HepG2 (cell line): Measurements from ENCODE around the gene WDR87. TPM values are rescaled to one million over a fixed set of nuclear protein-coding genes. Genes with fewer than 3 reads are reported as not detected.
A peak's percentile ranks its signal among the peaks of the same experiment; 100 is the strongest.

ENCODE experiments used
- ARNT ChIP-seq: fragments of 450-650 bp; IDR thresholded peaks from 2 replicates; pipeline ENCODE4 v1.6.1; 2017
- CBFB ChIP-seq: sonication (generic); formaldehyde crosslinking; IDR thresholded peaks from 2 replicates; pipeline ENCODE4 v1.4.0; 2020; ENCODE audit warnings: missing genetic modification reagents
- HMG20B ChIP-seq: conservative IDR thresholded peaks from 2 replicates; pipeline ENCODE4 v1.6.1; 2016; ENCODE audit warnings: missing genetic modification reagents, missing compliant biosample characterization
- HNF4A ChIP-seq: sonication (generic); formaldehyde crosslinking; IDR thresholded peaks from 2 replicates; pipeline ENCODE4 v1.4.0; 2020; ENCODE audit warnings: missing genetic modification reagents
- MYC ChIP-seq: sonication (generic); formaldehyde crosslinking; IDR thresholded peaks from 2 replicates; pipeline ENCODE4 v1.9.0; 2021; ENCODE audit warnings: missing genetic modification reagents, borderline replicate concordance
- NFE2L2 ChIP-seq: fragments of 150-350 bp; IDR thresholded peaks from 2 replicates; pipeline ENCODE4 v1.6.1; 2014; ENCODE audit warnings: low read length
- SATB2 ChIP-seq: sonication (generic); formaldehyde crosslinking; IDR thresholded peaks from 2 replicates; pipeline ENCODE4 v1.5.0; 2020; ENCODE audit warnings: missing genetic modification reagents
- SCMH1 ChIP-seq: sonication (generic); formaldehyde crosslinking; IDR thresholded peaks from 2 replicates; pipeline ENCODE4 v1.9.0; 2021; ENCODE audit warnings: missing genetic modification reagents, mild to moderate bottlenecking, borderline replicate concordance
- SOX6 ChIP-seq, 2 experiments: fragments of 450-650 bp in 1 of 2; sonication (generic) in 1 of 2; formaldehyde crosslinking in 1 of 2; IDR thresholded peaks; 2 replicates each; pipeline versions ENCODE4 v1.4.0 to v1.6.1; 2017 to 2020; ENCODE audit warnings: antibody characterized with exemption in 1 of 2, mild to moderate bottlenecking in 1 of 2, missing genetic modification reagents in 1 of 2
- SP5 ChIP-seq: IDR thresholded peaks from 2 replicates; pipeline ENCODE4 v1.6.1; 2016; ENCODE audit warnings: low read depth, borderline replicate concordance
- SPEN ChIP-seq: sonication (generic); formaldehyde crosslinking; IDR thresholded peaks from 2 replicates; pipeline ENCODE4 v1.5.1; 2020; ENCODE audit warnings: low read depth, mild to moderate bottlenecking, missing genetic modification reagents
- ZFP90 ChIP-seq: sonication (generic); formaldehyde crosslinking; IDR thresholded peaks from 2 replicates; pipeline ENCODE4 v1.8.0; 2022; ENCODE audit warnings: missing genetic modification reagents, mild to moderate bottlenecking, inconsistent platforms, borderline replicate concordance
- ZFY ChIP-seq: sonication (generic); formaldehyde crosslinking; IDR thresholded peaks from 2 replicates; pipeline ENCODE4 v1.4.0; 2020; ENCODE audit warnings: missing genetic modification reagents
- ZNF24 ChIP-seq: fragments of 450-650 bp; IDR thresholded peaks from 2 replicates; pipeline ENCODE4 v1.6.1; 2017; ENCODE audit warnings: antibody characterized with exemption, mild to moderate bottlenecking
- ZNF331 ChIP-seq: sonication (generic); formaldehyde crosslinking; IDR thresholded peaks from 2 replicates; pipeline ENCODE4 v1.4.0; 2020; ENCODE audit warnings: missing genetic modification reagents
- ZNF761 ChIP-seq: sonication (generic); formaldehyde crosslinking; conservative IDR thresholded peaks from 2 replicates; pipeline ENCODE4 v1.4.0; 2020; ENCODE audit warnings: mild to moderate bottlenecking, missing genetic modification reagents
- ZNF781 ChIP-seq: sonication (generic); formaldehyde crosslinking; IDR thresholded peaks from 2 replicates; pipeline ENCODE4 v1.5.1; 2020; ENCODE audit warnings: borderline replicate concordance, mild to moderate bottlenecking, missing genetic modification reagents; ENCODE audit errors: not compliant biosample characterization
- ZNF891 ChIP-seq: sonication (generic); formaldehyde crosslinking; IDR thresholded peaks from 2 replicates; pipeline ENCODE4 v1.5.0; 2020; ENCODE audit warnings: mild to moderate bottlenecking, missing genetic modification reagents
- polyA plus RNA-seq, 8 experiments: library from polyadenylated mRNA; depleted of rRNA in 3 of 8; stranded (reverse) in 7 of 8; unstranded in 1 of 8; fragments of >200 nt; fragmentation: Illumina TruSeq in 4 of 8; extraction: Trizol in 4 of 8; gene quantifications; 2 replicates each; pipeline versions ENCODE4 v1.2.1 to v1.2.3, GENCODE V29; 2011 to 2016; ENCODE audit warnings: low read depth in 4 of 8, missing spikeins in 1 of 8, mixed read lengths in 1 of 8; ENCODE audit not compliant: insufficient read depth in 1 of 8
- total RNA-seq, 5 experiments: library from RNA; depleted of rRNA; stranded (reverse); fragments of >200 nt; fragmentation: Illumina TruSeq; extraction: Trizol; gene quantifications; 2 replicates each; pipeline ENCODE4 v1.2.3, GENCODE V29; 2016; ENCODE audit warnings: low read depth in 1 of 5
- TF ChIP-seq, protein P1 (sequence below): IDR thresholded peaks from 2 replicates; pipeline ENCODE4 v1.6.1; 2016; ENCODE audit warnings: low read depth, borderline replicate concordance
- TF ChIP-seq, protein P2 (sequence below): sonication (generic); formaldehyde crosslinking; conservative IDR thresholded peaks from 2 replicates; pipeline ENCODE4 v1.8.0; 2022; ENCODE audit warnings: low read depth, missing genetic modification reagents
- TF ChIP-seq, protein P3 (sequence below): sonication (generic); formaldehyde crosslinking; conservative IDR thresholded peaks from 2 replicates; pipeline ENCODE4 v1.4.0; 2020; ENCODE audit warnings: missing genetic modification reagents
- TF ChIP-seq, protein P4 (sequence below): sonication (generic); formaldehyde crosslinking; IDR thresholded peaks from 2 replicates; pipeline ENCODE4 v1.4.0; 2020; ENCODE audit warnings: missing genetic modification reagents
- TF ChIP-seq, protein P5 (sequence below): sonication (generic); formaldehyde crosslinking; IDR thresholded peaks from 2 replicates; pipeline ENCODE4 v1.8.1; 2023; ENCODE audit warnings: mild to moderate bottlenecking, inconsistent platforms, moderate library complexity, missing genetic modification reagents, borderline replicate concordance

Gene WDR87
- total and polyA plus RNA-seq, 2 of the 13 experiments (the other 11 are each of a cell fraction or from before 2014, with no cell fraction given) = not detected

DNA sequence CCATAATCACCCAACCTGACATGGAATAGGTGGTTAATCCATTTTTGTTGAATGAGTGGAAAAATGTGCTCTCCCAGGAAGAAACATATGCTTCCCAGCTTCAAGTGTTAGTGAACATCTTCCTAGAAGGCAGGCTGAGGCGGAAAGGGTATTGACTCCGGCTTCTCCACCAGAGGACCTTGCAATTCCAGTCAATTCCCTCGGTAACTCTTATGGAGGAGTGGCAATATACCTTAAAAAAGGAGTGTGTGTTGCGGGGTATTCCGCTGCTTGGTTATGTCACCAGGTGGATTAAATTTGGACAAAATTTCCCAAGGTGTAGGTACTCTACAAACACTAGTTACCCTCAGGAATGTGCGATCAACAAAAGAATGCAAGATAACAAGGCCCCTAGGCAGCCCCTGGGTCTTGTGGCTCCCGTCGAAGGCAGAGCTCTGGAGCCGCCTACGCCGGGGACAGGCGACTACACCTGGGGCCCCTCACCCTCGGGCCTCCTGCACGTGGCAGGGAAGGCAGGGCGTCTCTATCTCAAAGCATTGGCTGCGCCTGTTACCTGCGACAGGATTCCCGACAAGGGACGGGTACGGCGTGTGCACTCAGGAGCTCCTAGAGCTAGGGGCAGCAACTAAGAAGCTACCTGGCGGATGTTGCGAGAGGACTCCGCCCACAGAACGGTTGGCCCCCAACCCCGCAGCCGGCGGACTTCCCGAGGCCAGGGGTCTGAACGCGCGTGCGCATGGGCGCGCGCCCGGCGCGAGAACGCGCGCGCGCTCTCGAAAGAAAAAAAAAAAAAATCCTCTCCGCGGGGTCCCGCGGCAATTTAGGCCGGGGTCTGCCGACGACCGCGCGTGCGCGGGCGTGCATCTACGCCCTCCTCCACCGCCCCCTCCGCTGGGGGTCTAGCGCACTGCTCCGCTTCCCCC, at the start of gene WDR87 (continued):
- TF ChIP-seq SOX6 (IDR thresholded peaks at IDR 0.05) (no peak), SOX6 (CRISPR knock-in tag; IDR thresholded peaks at IDR 0.05) (peak; percentile 26; the same call in 1 of the 2 replicates), ZFP90 (no peak; the same call in 1 of the 2 replicates), HNF4A (no peak; the same call in 1 of the 2 replicates), ZNF891 (peak; percentile 37; the same call in 1 of the 2 replicates), MYC (CRISPR knock-in tag) (peak; percentile 81), SP5 (peak; percentile 82), ZNF781 (peak; percentile 54), ZFY (CRISPR knock-in tag) (peak; percentile 23; the same call in 1 of the 2 replicates), SATB2 (peak; percentile 68; the same call in 1 of the 2 replicates), ZNF331 (CRISPR knock-in tag) (peak; percentile 40; the same call in 1 of the 2 replicates), ZNF761 (CRISPR knock-in tag) (0 out of 2 replicates have a peak, but pooled peaks have one; percentile 10), CBFB (CRISPR knock-in tag) (no peak), SCMH1 (CRISPR knock-in tag) (no peak), ARNT (no peak), SPEN (CRISPR knock-in tag) (peak; percentile 59), ZNF24 (no peak), HMG20B (CRISPR knock-in tag) (0 out of 2 replicates have a peak, but pooled peaks have one; percentile 26), NFE2L2 (no peak)
- TF ChIP-seq, protein P1, sequence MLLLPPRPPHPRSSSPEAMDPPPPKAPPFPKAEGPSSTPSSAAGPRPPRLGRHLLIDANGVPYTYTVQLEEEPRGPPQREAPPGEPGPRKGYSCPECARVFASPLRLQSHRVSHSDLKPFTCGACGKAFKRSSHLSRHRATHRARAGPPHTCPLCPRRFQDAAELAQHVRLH = 0 out of 2 replicates have a peak, but pooled peaks have one; percentile 34
- TF ChIP-seq, protein P2, sequence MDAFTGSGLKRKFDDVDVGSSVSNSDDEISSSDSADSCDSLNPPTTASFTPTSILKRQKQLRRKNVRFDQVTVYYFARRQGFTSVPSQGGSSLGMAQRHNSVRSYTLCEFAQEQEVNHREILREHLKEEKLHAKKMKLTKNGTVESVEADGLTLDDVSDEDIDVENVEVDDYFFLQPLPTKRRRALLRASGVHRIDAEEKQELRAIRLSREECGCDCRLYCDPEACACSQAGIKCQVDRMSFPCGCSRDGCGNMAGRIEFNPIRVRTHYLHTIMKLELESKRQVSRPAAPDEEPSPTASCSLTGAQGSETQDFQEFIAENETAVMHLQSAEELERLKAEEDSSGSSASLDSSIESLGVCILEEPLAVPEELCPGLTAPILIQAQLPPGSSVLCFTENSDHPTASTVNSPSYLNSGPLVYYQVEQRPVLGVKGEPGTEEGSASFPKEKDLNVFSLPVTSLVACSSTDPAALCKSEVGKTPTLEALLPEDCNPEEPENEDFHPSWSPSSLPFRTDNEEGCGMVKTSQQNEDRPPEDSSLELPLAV (CRISPR knock-in tag) = no peak
- TF ChIP-seq, protein P3, sequence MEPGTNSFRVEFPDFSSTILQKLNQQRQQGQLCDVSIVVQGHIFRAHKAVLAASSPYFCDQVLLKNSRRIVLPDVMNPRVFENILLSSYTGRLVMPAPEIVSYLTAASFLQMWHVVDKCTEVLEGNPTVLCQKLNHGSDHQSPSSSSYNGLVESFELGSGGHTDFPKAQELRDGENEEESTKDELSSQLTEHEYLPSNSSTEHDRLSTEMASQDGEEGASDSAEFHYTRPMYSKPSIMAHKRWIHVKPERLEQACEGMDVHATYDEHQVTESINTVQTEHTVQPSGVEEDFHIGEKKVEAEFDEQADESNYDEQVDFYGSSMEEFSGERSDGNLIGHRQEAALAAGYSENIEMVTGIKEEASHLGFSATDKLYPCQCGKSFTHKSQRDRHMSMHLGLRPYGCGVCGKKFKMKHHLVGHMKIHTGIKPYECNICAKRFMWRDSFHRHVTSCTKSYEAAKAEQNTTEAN = 0 out of 2 replicates have a peak, but pooled peaks have one; percentile 20
- TF ChIP-seq, protein P4, sequence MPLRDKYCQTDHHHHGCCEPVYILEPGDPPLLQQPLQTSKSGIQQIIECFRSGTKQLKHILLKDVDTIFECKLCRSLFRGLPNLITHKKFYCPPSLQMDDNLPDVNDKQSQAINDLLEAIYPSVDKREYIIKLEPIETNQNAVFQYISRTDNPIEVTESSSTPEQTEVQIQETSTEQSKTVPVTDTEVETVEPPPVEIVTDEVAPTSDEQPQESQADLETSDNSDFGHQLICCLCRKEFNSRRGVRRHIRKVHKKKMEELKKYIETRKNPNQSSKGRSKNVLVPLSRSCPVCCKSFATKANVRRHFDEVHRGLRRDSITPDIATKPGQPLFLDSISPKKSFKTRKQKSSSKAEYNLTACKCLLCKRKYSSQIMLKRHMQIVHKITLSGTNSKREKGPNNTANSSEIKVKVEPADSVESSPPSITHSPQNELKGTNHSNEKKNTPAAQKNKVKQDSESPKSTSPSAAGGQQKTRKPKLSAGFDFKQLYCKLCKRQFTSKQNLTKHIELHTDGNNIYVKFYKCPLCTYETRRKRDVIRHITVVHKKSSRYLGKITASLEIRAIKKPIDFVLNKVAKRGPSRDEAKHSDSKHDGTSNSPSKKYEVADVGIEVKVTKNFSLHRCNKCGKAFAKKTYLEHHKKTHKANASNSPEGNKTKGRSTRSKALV (CRISPR knock-in tag) = peak; percentile 31; the same call in 1 of the 2 replicates
- TF ChIP-seq, protein P5, sequence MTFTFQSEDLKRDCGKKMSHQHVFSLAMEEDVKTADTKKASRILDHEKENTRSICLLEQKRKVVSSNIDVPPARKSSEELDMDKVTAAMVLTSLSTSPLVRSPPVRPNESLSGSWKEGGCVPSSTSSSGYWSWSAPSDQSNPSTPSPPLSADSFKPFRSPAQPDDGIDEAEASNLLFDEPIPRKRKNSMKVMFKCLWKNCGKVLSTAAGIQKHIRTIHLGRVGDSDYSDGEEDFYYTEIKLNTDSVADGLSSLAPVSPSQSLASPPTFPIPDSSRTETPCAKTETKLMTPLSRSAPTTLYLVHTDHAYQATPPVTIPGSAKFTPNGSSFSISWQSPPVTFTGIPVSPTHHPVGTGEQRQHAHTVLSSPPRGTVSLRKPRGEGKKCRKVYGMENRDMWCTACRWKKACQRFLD (CRISPR knock-in tag) = peak; percentile 73; the same call in 1 of the 2 replicates
